Measurements from ENCODE around the gene WWOX.

DNA sequence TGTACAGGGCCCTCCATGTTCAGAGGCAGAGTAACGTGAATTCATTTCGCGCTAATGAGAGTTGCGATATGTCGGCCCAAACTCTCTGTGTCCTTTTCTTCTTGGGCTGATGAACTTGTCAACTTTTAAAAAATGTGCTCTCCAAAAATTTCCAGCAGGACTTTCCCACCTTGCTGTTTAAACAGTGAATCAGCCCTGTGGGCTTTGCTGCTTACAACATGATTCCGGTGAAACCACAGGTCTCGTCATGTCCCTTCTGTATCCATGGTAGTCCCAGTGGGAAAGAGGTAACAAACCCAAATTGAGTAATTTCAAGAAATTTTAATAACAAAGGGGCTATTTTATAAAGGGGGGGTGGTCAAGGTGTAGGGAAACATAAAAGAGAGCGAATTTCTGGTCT, 888.2 kb downstream of the WWOX start:
- TF ChIP-seq SUZ12 (IDR thresholded peaks at IDR 0.05; ENCODE audit: extremely low read depth, insufficient read depth, insufficient read length): no peak
- no peak for TF ChIP-seq ZNF274 (IDR thresholded peaks at IDR 0.05; ENCODE audit: low read depth, low read length)

All from NT2/D1 (cell line).